NCI-H1930 (cell line): ENCODE results near the gene KCNMA1.
A peak's percentile ranks its signal among the peaks of the same experiment; 100 is the strongest.

Experiments
- DNase-seq, 2 experiments: peaks; one replicate each; lab custom pipeline; 2025; lab: John Stamatoyannopoulos, UW

The KCNMA1 gene

DNA sequence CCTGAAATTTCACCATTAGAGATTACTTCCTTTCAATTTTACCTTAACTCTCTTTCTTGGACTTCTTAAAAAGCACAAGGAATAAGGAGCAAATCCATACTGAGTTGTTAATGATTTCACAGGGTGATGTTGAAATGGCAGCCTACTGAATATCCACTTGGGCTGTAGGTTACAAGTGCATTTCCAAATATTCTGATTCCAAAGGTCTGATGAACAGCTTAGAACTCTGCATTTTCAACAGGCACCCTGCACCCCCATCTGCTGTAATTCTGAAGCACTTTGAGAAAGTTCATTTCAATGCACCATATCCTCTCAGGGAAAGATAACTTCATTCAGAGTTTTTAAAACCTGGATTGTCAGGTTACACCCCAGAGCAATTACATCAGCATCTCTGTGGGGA is 368.4 kb downstream of the KCNMA1 start:
- no peak for DNase-seq

GRCh38 chr10:77268721-77269120 is 368.9 kb downstream of the KCNMA1 start:
- no peak for DNase-seq

DNA sequence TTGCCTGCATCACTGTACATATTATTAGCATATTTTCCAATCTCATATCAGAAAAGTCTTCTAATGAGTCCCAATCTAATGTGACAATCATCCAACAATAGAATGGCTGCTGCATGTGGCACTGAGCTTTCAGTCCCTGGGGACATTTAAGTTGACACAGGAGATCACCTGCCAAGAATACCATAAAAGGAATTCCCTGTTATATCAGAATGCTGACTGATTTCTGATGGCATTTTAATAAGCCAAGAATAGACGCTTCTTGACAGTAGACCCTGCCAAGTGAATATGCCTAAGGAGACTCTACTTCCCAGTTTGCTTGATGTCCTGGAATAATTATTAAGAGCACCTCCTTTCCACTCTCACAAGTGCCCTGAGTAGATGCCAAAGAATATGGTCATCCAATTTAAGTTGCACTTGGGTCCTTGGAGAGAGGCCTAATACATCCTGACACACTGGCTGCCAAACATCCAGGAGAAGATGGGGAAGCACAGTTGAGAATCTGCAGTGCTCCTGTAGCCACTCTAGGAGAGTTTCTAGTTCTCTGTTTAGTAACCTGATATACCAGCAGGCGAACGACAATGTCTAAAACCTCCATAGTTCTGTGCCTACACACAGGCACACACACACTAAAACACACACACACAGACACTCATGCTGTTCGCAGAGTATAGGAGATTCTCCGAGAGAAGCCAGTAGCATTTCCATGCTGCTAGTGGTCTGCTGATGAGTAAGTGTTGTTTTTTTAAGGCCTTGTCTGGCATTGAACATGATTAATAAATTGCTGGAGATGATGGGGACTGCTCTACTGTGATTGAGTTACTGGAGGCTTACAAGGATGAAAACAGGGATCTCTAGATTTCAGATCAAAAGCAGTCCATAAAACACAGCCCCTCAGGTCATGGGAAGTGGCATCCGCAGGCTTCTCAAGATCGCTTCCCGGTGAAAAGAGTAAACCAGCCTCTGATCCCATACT is 369.6 kb downstream of the KCNMA1 start:
- peak in 1 of 2 experiments; percentile 15 for DNase-seq

DNA sequence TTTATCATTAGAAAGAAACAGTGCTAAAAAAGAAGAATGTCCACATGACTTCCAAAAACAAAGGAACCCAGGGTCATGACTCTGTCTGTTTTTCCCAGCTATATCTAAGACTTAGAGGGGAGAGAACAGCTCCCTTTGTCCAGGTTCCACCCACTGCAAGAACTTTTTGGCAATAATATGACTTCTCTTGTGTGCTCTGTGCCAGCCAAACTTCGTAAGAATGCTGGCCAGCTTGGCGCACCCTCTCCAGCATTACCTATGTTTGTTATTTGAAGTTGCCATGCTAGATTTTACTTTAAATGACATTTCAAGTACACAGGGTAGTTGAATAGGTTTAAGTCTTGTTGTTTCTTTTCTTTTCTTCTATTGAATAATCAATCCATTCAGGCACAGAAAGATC is 371.4 kb downstream of the KCNMA1 start:
- no peak for DNase-seq

DNA sequence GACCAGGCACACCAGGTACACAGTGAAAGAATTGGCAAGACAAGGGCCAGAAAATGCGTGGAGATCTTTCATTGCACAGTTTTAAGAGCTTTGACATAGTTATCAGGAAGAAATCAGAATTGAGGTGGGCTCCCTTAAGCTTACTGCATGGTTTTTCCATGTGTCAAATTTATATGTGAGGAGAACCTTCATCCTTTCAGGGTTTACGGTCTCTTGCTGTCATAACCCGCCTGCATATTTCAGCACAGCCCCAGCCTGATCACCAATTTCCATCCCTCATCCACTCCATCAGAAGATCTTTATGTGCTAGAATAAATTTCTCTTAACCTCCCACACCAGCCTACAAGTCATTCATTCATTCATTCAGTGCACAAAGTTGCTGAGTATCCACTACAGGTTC is 373.1 kb downstream of the KCNMA1 start:
- no peak for DNase-seq

DNA sequence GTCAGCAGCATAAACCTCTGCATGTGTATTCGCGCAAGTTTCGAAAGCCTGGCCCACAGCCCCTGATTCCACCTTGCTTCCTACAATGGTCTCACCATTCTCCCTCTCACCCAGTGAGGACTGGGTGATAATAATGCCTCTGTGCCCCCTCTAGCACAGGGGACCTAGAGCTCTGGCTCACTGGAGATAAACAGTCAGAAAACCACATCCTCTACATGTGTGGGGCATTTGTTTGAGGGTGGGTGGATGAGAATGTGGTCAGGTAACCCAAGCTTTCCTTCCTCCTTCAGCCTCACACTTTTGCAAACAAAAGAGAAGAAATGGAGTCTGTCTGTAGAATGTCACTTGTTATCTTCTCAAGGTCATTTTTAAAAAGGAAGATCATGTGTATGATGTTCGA is 373.5 kb downstream of the KCNMA1 start:
- no peak for DNase-seq

DNA sequence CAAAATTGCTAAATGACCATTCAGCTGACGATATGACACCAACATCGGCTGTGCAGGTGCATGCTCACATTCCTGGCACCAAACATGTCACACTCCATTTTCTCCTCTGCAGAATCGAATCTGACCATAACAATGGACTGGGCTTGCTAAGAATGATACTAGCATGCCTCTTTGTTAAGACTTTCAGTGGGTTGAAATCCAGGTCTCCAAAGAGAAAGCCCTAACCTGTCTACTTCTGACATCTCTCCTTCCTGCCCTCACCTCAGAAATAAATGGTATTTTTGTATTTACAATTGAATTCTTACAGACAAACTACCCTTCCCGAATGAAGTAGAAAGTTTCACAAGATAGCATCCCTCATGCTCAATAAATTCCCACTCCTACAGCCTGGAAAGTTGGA is 373.9 kb downstream of the KCNMA1 start:
- DNase-seq, result no peak

DNA sequence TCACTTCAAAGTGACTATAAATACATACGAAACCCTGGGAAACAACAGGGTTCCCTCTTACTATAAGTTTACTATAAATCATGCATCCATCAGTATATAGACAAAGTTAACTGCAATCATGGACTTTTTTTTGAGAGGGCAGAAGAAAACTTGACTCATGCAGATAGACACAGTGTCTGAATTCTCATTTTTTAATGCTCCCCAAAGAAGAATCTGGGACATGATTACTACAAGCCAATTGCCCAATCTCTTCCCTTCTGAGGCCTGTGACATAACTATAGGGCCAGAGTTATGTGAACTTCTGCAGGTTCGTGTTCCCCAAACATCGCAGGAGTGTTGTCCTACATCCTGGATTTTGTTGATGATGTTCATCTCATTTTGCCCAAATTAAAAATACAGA is 376.5 kb downstream of the KCNMA1 start:
- no peak for DNase-seq

DNA sequence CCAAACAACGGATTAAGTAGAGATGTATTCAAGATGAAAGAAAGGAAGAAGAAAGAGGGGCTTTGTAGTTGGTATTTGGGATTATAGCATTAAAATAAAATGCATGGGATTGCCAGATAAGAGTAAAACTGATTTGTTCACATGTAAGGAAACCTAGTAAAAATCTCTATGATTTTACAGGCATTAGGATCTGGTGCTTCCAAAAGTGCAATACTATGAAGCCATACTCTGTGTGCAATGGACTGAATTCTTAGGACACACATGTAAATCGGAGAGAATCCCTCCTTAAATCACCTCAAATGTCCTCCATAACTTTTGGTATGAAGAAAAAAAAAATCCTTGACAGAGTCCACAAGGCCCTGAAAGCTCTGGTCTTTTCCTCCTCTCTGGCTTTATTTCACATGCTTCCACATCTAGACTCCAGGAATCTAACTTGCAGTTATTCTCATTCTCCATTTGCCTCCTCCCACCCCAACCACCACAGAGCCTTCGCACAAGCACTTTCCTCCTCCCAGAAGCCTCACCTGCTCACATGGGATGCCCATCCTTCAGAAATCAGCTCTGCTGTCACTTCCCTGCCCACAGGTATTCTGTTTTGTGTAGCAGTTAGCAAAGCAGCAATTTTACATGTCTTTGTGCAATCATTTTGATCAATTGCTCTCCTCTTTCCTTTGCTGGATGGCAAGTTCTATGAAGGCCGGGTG is 378.3 kb downstream of the KCNMA1 start:
- no peak for DNase-seq

DNA sequence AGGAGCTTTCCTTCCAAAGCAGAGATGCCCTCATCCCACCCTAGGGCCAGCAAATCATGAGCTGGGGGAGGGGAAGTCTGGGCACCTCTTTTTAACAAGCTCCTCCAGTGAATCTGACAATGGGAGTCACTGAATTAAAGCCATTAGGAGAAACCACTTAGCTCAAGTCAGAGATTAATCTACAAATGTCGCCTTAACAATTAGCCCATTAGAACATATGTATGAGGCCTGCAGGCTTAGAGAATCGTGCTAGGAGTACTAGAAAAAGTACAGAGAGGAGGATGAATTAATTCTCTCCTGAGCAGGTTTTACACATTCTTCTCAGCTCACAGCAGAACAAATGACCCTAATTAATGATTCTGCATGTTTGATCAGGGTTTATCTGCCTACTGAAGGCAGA is 381.3 kb downstream of the KCNMA1 start:
- DNase-seq, result no peak

DNA sequence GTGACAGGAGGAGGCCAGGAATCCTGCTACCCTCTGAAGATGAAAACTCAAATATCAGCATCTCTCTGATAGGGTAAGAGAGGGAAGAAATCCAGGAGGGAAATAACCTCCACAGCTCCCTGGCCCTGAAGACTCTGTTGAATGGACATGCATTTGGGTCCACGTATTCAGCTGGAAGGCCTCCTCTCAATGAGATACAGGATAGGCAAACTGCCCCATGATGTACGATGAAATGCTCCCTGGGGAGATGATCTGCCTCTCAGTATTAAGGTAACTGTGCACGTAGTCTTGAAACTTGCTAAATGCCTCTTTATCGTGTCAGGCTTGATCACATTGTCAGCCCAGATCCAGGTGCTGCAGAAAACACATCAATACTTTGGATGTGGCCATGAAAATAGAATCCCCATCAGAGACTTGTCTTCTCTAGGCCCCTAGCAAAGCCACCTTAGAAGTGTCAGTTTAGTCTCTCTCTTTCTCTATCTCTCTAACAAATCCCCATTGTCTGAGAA is 384.0 kb downstream of the KCNMA1 start:
- DNase-seq, result no peak

DNA sequence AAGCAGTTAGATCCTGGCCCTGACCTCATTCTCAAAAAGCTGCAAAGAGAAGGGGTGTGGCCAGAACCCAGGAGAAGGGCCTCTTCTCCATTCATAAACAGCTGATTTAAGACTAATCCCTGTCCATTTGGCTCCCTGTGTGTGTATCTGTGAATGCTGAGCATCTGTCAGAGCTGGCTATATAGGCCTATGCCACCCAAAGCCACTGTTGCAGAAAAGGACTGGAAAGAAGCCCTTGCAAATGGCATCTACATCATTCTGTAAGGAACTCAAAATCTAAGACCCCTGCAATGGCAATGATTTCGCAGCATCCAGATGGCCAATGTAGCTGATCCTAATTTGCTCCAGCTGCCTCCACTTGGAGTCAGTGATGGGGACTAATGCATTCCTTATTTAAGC is 384.5 kb downstream of the KCNMA1 start:
- DNase-seq, result no peak

DNA sequence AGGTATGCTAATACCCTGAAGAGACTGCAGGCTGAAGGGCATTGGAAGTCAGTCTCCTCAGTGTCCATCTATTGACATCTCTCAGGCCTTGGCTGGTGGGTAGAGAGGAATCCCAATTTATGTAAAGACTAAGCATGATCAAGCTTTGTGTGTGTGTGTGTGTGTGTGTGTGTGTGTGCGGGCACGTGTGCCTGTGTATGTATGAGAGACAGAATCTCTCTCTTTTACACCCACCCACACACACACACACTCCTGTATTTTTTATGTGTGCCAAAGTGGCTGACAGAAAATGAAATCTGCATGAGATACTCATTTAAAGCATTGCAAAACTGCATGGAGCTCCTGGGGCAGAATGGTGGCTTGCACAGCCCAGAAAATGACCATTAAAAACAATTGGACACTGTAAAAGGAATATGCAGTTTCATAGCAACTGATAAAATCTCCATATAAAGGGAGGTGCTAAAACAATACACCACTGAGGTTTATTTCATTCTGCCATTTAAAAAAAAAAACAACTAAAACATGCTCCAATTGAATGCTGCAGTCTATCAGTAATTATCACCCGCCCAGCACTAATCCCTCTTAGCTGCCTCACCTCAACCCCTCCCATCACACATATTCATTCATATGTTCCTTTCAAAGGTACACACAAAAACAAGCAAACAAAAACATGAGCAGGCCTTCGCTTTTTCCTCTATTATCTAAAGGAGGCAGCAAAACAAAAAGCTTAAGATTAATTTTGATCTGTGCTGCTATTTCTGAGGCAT is 385.0 kb downstream of the KCNMA1 start:
- no peak for DNase-seq

DNA sequence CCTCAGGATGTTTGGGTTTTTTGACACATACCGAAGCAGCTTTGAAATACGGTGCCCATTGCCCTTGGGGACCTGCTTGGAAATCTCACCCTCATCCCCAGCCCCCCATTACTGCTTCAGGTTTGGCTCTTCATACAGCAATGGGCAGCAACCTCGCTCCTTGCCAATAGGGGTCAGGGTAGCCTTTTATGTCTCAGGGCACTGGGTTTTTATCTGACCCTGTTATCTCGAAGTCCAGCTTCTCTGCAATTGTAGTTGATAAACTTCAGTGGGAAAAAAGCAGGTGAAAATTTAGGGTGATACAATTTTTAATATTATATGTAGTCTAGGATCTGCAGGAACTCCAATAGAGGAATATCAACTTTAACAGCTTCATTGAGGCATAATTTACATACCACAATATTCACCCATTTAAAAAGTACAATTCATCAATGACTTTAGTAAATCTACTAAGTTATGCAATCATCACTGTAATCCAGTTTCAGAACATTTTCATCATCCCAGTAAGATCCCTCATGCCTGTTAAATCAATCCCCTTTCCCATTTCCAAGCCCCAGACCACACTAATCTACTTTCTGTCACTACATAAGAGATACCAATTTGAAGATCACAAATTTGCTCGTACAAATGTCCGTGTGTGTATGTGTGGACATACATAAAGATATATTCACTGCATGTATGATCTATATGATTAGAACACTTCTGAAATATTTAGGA is 386.2 kb downstream of the KCNMA1 start:
- DNase-seq, result peak in 1 of 2 experiments; percentile 9

- no peak for DNase-seq
Observed at GRCh38 chr10:77249901-77250459, 387.6 kb downstream of the KCNMA1 start.

- DNase-seq, result no peak
Observed at GRCh38 chr10:77248104-77248790, 389.4 kb downstream of the KCNMA1 start.

DNA sequence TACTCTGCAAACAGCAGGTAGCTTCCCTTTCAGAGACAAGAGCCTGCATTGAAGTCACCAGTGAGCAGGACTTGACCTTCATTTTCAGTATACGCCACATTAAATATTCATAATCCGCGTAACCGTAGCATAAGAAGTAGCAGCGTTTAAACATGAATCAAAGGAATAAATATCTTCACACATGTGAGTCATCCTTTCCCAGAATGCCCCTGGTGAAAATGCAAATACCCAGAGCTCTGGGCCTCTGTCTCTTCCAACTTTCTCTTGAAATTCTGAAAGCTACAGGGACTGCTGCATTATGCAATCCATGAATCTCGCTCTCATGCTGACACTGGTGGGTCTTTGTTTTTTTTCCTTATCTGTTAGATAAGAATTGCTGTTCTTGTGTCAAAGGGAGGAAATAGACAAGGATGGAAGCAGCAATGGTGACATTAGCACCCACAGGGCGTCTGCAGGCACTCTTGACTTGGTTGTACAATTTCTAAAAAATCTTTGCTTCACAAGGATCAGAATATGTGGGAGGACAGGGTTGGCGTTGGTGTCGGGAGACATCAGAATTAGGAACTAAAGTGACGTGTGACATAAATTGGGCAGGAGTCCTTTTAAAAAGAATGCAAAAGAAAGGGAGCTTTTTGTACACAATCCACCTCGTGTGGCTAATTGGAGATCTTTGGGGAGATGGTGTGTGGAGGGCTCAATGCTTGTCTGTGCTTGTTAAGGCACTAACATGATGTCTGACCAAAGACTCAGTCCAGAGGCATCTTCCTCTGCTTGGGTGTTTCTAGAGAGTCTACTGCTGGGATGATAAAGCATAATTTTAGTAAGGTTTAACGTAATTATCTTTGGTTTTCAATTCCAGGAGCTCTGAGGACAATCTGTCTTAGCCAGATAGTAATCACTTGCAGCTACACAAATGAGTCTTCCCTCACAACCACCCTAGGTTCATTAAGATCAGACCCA is 390.3 kb downstream of the KCNMA1 start:
- no peak for DNase-seq

GRCh38 chr10:77245953-77246352 is 391.7 kb downstream of the KCNMA1 start:
- DNase-seq, result no peak

- DNase-seq, result no peak
Observed at GRCh38 chr10:77244746-77245145, 392.9 kb downstream of the KCNMA1 start.
